HUES6 (cell line): ENCODE data around the gene GALNT11.

Source experiments
- H3K27ac ChIP-seq: 2 replicates; pipeline ENCODE4 v1.7.0; 2013; ENCODE audit warnings: low read depth, mild to moderate bottlenecking, low read length, inconsistent platforms
- H3K27me3 ChIP-seq: 2 replicates; pipeline ENCODE4 v1.6.1; 2013; ENCODE audit warnings: low read length; ENCODE audit not compliant: control insufficient read depth, insufficient read depth
- H3K36me3 ChIP-seq: 2 replicates; pipeline ENCODE4 v1.6.1; 2013; ENCODE audit warnings: low read length; ENCODE audit not compliant: control insufficient read depth, insufficient read depth
- H3K4me1 ChIP-seq: 2 replicates; pipeline ENCODE4 v1.6.1; 2013; ENCODE audit warnings: low read length; ENCODE audit not compliant: control insufficient read depth, insufficient read depth
- H3K4me3 ChIP-seq: 2 replicates; pipeline ENCODE4 v1.5.1; 2013; ENCODE audit warnings: low read depth, low read length
- H3K9ac ChIP-seq: one replicate; pipeline ENCODE4 v1.6.1; 2013; ENCODE audit warnings: mild to moderate bottlenecking, low read length
- H3K9me3 ChIP-seq: 2 replicates; pipeline ENCODE4 v1.6.1; 2013; ENCODE audit warnings: low read depth, low read length; ENCODE audit not compliant: control insufficient read depth, insufficient read depth

The GALNT11 gene

DNA sequence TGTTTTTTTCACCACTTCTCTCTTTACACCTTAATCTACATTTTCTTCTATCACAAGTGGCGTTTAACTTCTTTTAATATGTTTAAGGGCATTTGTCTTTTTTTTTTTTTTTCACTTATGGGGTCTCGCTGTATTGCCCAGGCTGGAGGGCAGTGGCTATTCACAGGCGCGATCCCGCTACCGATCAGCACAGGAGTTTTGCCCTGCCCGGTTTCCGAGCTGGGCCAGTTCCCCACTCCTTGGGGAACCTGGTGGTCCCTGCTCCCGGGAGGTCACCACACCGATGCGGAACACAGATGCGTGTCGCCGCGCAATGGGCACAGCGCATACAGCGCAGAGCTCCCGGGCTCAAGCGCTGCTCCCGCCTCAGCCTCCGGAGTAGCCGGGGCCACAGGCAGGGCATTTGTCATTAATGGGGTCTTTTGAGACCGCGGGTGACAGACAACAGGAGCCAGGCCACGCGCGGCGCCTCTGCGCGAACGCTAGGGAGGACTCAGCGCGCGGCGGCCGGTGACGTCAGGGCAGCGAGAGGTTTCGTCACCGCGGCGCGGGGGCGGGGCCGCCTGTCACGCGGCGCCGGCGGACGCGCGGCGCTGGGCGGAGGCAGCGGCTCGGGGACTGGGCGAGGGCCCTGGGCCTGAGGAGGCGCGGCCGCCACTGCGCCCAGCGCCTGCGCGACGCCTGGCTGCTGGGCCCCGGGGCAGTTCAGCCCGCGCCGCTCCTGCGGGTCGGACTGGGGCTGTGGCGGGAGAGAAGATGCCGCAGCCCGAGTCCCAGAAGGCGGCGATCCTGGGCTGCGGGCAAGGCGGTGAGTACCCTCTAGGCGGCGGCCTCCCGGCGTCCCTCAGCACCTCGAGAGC is at the start of gene GALNT11:
Gene GALNT11 (plus strand): TSS at position 598 of the 860 bp plus-strand sequence. CDS start 68,554 bp downstream, outside the sequence.
- H3K9me3 ChIP-seq: 0 out of 2 replicates have a peak, but pooled peaks cover 5% of the 10 kb centered on the region
- H3K9ac ChIP-seq: peak within 1 kb of the TSS; percentile 85
- H3K4me1 ChIP-seq: peaks cover 6% of the 10 kb centered on the region
- H3K36me3 ChIP-seq: peaks cover 8% of the 10 kb centered on the region; the same call in 1 of the 2 replicates
- H3K27ac ChIP-seq: peak within 1 kb of the TSS; percentile 72; the same call in 1 of the 2 replicates
- peak within 1 kb of the TSS; percentile 100 for H3K4me3 ChIP-seq
- 0 out of 2 replicates have a peak, but pooled peaks cover 10% of the 10 kb centered on the region for H3K27me3 ChIP-seq

- Histone ChIP-seq H3K4me3 (no peak overlapping the region), H3K9me3 (peaks cover 2% of the 10 kb centered on the region; the same call in 1 of the 2 replicates), H3K4me1 (no peaks in the 10 kb centered on the region), H3K27me3 (no peaks in the 10 kb centered on the region), H3K9ac (no peak overlapping the region), H3K27ac (no peak overlapping the region), H3K36me3 (no peaks in the 10 kb centered on the region)
Observed at GRCh38 chr7:151978616-151979015, 46.9 kb upstream of the GALNT11 start.

GRCh38 chr7:151981223-151981622 is 44.3 kb upstream of the GALNT11 start:
- no peaks in the 10 kb centered on the region for H3K4me1 ChIP-seq
- no peak overlapping the region for H3K27ac ChIP-seq
- H3K27me3 ChIP-seq: no peaks in the 10 kb centered on the region
- H3K9ac ChIP-seq: no peak overlapping the region
- H3K4me3 ChIP-seq: no peak overlapping the region
- no peaks in the 10 kb centered on the region for H3K36me3 ChIP-seq
- no peaks in the 10 kb centered on the region for H3K9me3 ChIP-seq

GRCh38 chr7:151982806-151983205 is 42.7 kb upstream of the GALNT11 start:
- no peaks in the 10 kb centered on the region for H3K4me1 ChIP-seq
- H3K27me3 ChIP-seq: no peaks in the 10 kb centered on the region
- H3K4me3 ChIP-seq: no peak overlapping the region
- H3K9me3 ChIP-seq: no peaks in the 10 kb centered on the region
- H3K27ac ChIP-seq: no peak overlapping the region
- H3K9ac ChIP-seq: no peak overlapping the region
- no peaks in the 10 kb centered on the region for H3K36me3 ChIP-seq

DNA sequence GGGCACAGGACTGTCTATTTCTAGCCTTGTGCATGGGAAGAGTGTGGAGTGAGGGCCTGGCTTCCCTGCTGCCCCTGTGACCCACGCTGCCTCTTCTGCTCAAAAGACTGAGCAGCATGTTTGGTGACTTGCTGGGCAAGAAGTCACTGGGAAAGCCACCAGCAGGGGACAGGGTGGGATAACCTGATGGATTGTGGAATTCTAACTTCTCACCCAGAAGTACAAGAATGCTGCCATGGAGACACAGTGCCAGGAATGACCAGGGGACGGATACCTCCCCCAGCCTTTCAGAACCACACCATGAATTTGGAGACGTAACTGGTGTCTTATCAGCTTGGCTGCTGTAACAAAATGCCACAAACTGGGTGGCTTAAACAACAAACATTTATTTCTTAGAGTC is 40.9 kb upstream of the GALNT11 start:
- Histone ChIP-seq H3K9ac (no peak overlapping the region), H3K27ac (no peak overlapping the region), H3K36me3 (no peaks in the 10 kb centered on the region), H3K4me3 (no peak overlapping the region), H3K4me1 (no peaks in the 10 kb centered on the region), H3K27me3 (no peaks in the 10 kb centered on the region), H3K9me3 (no peaks in the 10 kb centered on the region)

DNA sequence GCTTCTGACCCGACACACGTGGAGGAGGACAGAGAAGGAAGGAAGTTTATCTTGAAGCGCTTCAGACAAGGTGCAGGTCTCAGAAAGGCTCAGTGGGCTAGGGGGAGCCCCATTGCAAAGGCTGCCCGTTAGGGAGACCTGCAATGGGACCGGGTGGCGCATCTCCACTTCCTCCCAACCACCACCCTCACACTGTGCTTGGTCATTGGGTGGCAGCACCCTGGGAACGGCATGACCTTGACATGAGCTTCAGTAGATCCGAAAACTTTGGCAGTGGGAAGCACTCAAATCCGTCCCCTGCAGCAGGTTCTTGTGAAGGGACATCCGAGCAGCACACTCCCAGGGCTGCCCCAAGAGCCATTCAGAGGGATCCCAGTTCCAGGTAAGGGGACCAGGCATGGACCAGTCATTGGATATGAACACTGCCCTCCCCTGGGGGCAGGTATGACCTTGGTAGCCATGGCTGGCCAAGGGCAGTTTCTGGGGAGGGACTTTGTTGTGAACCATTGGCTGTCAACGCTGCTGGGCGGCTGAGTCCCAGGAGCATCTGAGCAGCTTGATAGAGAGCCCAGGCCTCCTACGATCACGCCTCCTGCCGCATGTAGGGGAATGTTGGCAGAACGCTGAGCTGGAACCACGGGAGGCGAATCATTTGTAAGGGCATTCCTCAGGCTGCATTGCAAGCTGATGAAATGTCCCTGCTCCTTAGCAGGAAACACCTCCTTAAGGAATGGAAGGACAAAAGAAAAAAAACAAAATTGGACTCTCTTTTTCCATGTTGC is 37.5 kb upstream of the GALNT11 start:
- H3K27me3 ChIP-seq: no peaks in the 10 kb centered on the region
- H3K27ac ChIP-seq: no peak overlapping the region
- no peaks in the 10 kb centered on the region for H3K4me1 ChIP-seq
- H3K36me3 ChIP-seq: no peaks in the 10 kb centered on the region
- H3K9me3 ChIP-seq: no peaks in the 10 kb centered on the region
- no peak overlapping the region for H3K4me3 ChIP-seq
- no peak overlapping the region for H3K9ac ChIP-seq

DNA sequence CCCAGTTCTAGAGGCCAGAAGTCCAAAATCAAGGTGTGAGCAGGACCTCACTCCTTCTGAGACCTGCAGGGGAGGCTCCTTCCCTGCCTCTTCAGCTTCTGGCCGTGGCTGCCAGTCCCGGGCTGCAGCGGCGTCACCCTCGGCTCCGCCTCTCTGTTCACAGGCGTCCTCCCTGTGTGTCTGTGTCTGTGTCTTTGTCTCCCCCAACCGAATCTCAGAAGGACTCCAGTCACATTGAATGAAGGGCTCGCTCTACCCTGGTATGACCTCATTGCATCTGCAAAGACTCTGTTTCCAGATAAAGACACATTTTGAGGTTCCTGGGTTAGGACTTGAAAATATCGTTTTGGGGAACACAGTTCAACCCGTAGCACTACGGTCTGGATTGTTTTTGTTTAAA is 33.1 kb upstream of the GALNT11 start:
- Histone ChIP-seq H3K4me1 (no peaks in the 10 kb centered on the region), H3K9ac (no peak overlapping the region), H3K27ac (no peak overlapping the region), H3K27me3 (no peaks in the 10 kb centered on the region), H3K9me3 (no peaks in the 10 kb centered on the region), H3K36me3 (no peaks in the 10 kb centered on the region), H3K4me3 (no peak overlapping the region)

DNA sequence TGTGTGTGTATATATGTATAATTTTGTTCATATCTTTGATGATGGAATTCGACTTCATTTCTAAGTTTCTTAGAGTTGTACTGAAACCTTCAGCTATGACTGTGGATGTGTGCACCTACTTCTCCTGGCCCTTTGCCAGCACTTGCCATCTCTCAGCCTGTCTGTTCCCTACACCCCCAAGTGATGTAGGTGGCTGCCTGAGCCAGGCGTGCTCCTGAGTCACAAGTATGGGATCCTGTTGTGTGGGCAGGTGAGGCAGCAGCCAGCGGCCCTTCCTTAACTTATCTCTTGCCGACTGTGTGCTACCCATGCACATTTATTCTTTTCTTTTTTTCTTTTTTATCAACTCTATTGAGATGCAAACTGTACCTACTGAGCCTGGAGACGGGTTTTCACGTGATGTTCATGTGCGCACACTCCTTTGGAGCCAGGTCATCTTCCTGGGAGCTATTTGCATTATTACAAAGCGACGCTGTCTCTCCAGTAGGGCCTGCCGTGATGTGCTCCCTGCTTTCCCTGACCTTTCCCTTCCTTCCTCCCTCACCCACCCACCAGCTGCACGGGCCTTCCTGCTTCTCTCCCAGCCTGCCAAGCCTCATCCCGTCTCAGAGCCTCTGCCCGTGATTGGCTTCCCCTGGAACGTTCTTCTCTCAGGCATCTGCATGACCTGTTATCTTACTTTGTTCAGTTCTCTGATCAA is 31.3 kb upstream of the GALNT11 start:
- no peaks in the 10 kb centered on the region for H3K36me3 ChIP-seq
- H3K9ac ChIP-seq: no peak overlapping the region
- H3K4me3 ChIP-seq: no peak overlapping the region
- H3K27ac ChIP-seq: no peak overlapping the region
- H3K27me3 ChIP-seq: no peaks in the 10 kb centered on the region
- H3K9me3 ChIP-seq: no peaks in the 10 kb centered on the region
- H3K4me1 ChIP-seq: no peaks in the 10 kb centered on the region

DNA sequence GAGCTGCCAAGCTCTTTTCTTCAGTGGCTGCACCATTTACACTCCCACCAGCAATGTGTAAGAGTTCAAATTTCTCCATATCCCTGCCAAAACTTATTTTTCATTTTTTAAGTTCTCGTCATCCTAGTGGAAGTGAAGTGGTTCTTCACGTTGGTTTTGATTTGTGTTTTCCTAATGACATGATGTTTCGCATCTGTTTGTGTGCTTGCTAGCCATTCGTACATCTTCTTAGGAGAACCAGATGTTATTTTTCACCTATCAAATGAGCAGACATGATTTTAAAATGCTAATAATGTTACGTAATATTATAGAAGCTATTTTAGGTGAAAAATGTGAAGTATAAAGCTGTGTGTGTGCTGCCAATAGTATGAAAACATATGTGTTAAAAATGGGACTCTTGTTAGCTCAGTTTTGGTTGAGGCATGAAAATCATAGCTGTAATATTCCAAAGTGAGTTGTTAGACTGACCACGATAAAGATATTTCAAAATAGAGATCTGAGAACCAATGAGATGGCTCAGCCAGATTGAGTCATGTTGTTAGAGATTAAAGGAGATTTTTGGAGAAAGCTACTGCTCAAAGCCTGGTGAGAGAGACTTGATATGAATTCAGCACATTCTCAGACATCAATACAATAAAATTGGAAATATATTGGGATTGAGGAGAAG is 25.9 kb upstream of the GALNT11 start:
- no peaks in the 10 kb centered on the region for H3K27me3 ChIP-seq
- H3K4me3 ChIP-seq: no peak overlapping the region
- H3K36me3 ChIP-seq: no peaks in the 10 kb centered on the region
- no peak overlapping the region for H3K27ac ChIP-seq
- H3K9me3 ChIP-seq: no peaks in the 10 kb centered on the region
- H3K4me1 ChIP-seq: no peaks in the 10 kb centered on the region
- no peak overlapping the region for H3K9ac ChIP-seq

- no peaks in the 10 kb centered on the region for H3K9me3 ChIP-seq
- no peaks in the 10 kb centered on the region for H3K36me3 ChIP-seq
- H3K9ac ChIP-seq: no peak overlapping the region
- no peaks in the 10 kb centered on the region for H3K4me1 ChIP-seq
- no peak overlapping the region for H3K27ac ChIP-seq
- no peak overlapping the region for H3K4me3 ChIP-seq
- no peaks in the 10 kb centered on the region for H3K27me3 ChIP-seq
Observed at GRCh38 chr7:152000191-152000590, 25.3 kb upstream of the GALNT11 start.
